ENCODE measurements around the gene UTF1.

UTF1 gene

GRCh38 chr10:133281084-133281483 lies 51.1 kb downstream of the UTF1 start:
- DNase-seq: no peak

Measured in NCI-H748 treated with DMSO at 0.1 percent for 48 hours (cell line).